Trophoblast cell (in vitro differentiated cells and primary cell): ENCODE results near the gene SPINT1.
A peak's percentile ranks its signal among the peaks of the same experiment; 100 is the strongest.

Experiments
- DNase-seq, 2 donors: peaks; one replicate each; pipeline ENCODE4 v3.0.0-alpha.2; 2016
- H2AFZ ChIP-seq: 2 replicates; pipeline ENCODE4 v1.6.1; 2013; ENCODE audit warnings: low read length, moderate library complexity, mild to moderate bottlenecking; ENCODE audit not compliant: insufficient read depth, poor library complexity
- H2AK5ac ChIP-seq: 2 replicates; pipeline ENCODE4 v1.6.1; 2013; ENCODE audit warnings: mild to moderate bottlenecking, low read length
- H2BK120ac ChIP-seq: 2 replicates; pipeline ENCODE4 v1.6.1; 2013; ENCODE audit warnings: low read length, mild to moderate bottlenecking, moderate library complexity; ENCODE audit not compliant: insufficient read depth, poor library complexity
- H2BK12ac ChIP-seq: 2 replicates; pipeline ENCODE4 v1.6.1; 2013; ENCODE audit warnings: mild to moderate bottlenecking, low read length, moderate library complexity
- H2BK5ac ChIP-seq: 2 replicates; pipeline ENCODE4 v1.6.1; 2013; ENCODE audit warnings: low read length, low read depth, moderate library complexity, mild to moderate bottlenecking; ENCODE audit not compliant: poor library complexity
- H3K14ac ChIP-seq: 2 replicates; pipeline ENCODE4 v1.6.1; 2013; ENCODE audit warnings: mild to moderate bottlenecking, low read length
- H3K18ac ChIP-seq: 2 replicates; pipeline ENCODE4 v1.6.1; 2013; ENCODE audit warnings: mild to moderate bottlenecking, low read length
- H3K23ac ChIP-seq: 2 replicates; pipeline ENCODE4 v1.6.1; 2013; ENCODE audit warnings: low read length
- H3K27ac ChIP-seq: 2 replicates; pipeline ENCODE4 v1.5.1; 2013; ENCODE audit warnings: low read depth, mild to moderate bottlenecking, inconsistent platforms, low read length, moderate library complexity
- H3K27me3 ChIP-seq: 2 replicates; pipeline ENCODE4 v1.6.1; 2013; ENCODE audit warnings: inconsistent platforms, mild to moderate bottlenecking, low read length, moderate library complexity; ENCODE audit not compliant: insufficient read depth
- H3K36me3 ChIP-seq, 2 experiments: 1 replicate in 1 of 2; 2 replicates in 1 of 2; pipeline ENCODE4 v1.6.1; 2013; ENCODE audit warnings: low read length in 2 of 2, mild to moderate bottlenecking in 2 of 2, moderate library complexity in 1 of 2; ENCODE audit not compliant: insufficient read depth in 2 of 2, control insufficient read depth in 1 of 2
- H3K4ac ChIP-seq: 2 replicates; pipeline ENCODE4 v1.6.1; 2013; ENCODE audit warnings: low read depth, mild to moderate bottlenecking, low read length, moderate library complexity
- H3K4me1 ChIP-seq, 2 experiments: 1 replicate in 1 of 2; 2 replicates in 1 of 2; pipeline ENCODE4 v1.6.1; 2013; ENCODE audit warnings: low read length in 2 of 2, mild to moderate bottlenecking in 2 of 2, moderate library complexity in 1 of 2; ENCODE audit not compliant: insufficient read depth in 2 of 2, control insufficient read depth in 1 of 2
- H3K4me2 ChIP-seq: 2 replicates; pipeline ENCODE4 v1.6.1; 2013; ENCODE audit warnings: inconsistent platforms, mild to moderate bottlenecking, low read length, moderate library complexity
- H3K4me3 ChIP-seq: 2 replicates; pipeline ENCODE4 v1.5.1; 2013; ENCODE audit warnings: mild to moderate bottlenecking, low read depth, low read length, inconsistent platforms
- H3K79me1 ChIP-seq: one replicate; pipeline ENCODE4 v1.6.1; 2013; ENCODE audit warnings: low read length
- H3K79me2 ChIP-seq: 2 replicates; pipeline ENCODE4 v1.6.1; 2013; ENCODE audit warnings: low read length, mild to moderate bottlenecking; ENCODE audit not compliant: control insufficient read depth, insufficient read depth, poor library complexity
- H3K9ac ChIP-seq: 2 replicates; pipeline ENCODE4 v1.6.1; 2013; ENCODE audit warnings: mild to moderate bottlenecking, low read length
- H3K9me3 ChIP-seq: 2 replicates; pipeline ENCODE4 v1.6.1; 2013; ENCODE audit warnings: low read depth, mild to moderate bottlenecking, control low read depth, inconsistent platforms, low read length; ENCODE audit not compliant: insufficient read depth
- H4K12ac ChIP-seq: 2 replicates; pipeline ENCODE4 v1.6.1; 2013; ENCODE audit warnings: low read depth, mild to moderate bottlenecking, low read length, moderate library complexity
- H4K8ac ChIP-seq: 2 replicates; pipeline ENCODE4 v1.6.1; 2013; ENCODE audit warnings: low read depth, mild to moderate bottlenecking, low read length, moderate library complexity
- H4K91ac ChIP-seq: one replicate; pipeline ENCODE4 v1.6.1; 2013; ENCODE audit warnings: low read depth, mild to moderate bottlenecking, low read length, moderate library complexity
- WGBS: extraction: QIAGEN DNeasy Blood & Tissue Kit; methylation state at CpG from one replicate; pipeline ENCODE4 v1.1.7; 2013; ENCODE audit warnings: missing lambda C conversion rate; ENCODE audit not compliant: insufficient read length, insufficient coverage; ENCODE audit errors: extremely low coverage; 5-methylcytosine and 5-hydroxymethylcytosine counted together

Gene SPINT1

DNA sequence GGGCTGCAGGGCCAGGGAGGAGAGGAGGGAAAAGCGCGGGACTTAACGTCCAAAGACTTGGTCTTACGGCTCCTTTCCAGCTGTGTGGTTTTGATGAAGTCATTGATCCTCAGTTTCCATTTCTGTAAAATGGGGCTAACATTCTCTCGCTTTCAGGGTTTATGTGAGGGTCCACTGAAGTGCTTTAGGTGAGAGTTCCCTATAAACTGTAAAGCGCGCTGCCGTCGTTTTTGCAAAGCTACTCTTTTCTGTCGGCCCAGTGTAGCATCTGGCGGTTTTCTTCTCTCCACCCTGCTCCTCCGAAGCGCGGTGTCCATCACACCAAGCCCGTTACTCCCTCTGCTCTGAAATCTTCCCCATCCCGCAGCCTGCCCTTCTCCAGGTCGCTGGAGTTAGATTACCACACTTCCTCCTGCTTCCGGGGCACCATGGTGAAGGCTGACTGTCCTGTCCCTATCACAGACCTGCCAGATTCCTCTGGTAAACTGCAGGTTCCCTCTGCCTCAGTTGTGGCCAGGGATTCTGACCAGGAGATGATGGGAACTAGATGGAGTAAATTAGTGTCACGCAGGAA, 35.9 kb upstream of the SPINT1 start:
- Histone ChIP-seq H3K79me1 (peaks cover 10% of the 10 kb centered on the region), H3K79me2 (peaks cover 7% of the 10 kb centered on the region), H3K18ac (peak overlapping the region; percentile 85), H3K9me3 (peaks cover 3% of the 10 kb centered on the region), H2BK12ac (no peak overlapping the region), H3K4me3 (peak overlapping the region; percentile 79), H3K14ac (peak overlapping the region; percentile 83), H2AK5ac (peak overlapping the region; percentile 51), H3K4me2 (peak overlapping the region; percentile 73), H2BK5ac (no peak overlapping the region), H4K8ac (peak overlapping the region; percentile 78), H2AFZ (peak overlapping the region; percentile 78), H3K4me1 (peaks cover 3 to 9% of the 10 kb centered on the region in 2 experiments), H4K91ac (peak overlapping the region; percentile 53), H2BK120ac (no peak overlapping the region), H3K9ac (peak overlapping the region; percentile 57), H3K36me3 (peaks cover 9 to 11% of the 10 kb centered on the region in 2 experiments), H4K12ac (peak overlapping the region; percentile 78), H3K23ac (no peak overlapping the region), H3K27me3 (no peaks in the 10 kb centered on the region), H3K27ac (no peak overlapping the region), H3K4ac (peak overlapping the region; percentile 55)
- no CpG with 5 or more reads among the region's 19 CpGs for WGBS
- no peak for DNase-seq

DNA sequence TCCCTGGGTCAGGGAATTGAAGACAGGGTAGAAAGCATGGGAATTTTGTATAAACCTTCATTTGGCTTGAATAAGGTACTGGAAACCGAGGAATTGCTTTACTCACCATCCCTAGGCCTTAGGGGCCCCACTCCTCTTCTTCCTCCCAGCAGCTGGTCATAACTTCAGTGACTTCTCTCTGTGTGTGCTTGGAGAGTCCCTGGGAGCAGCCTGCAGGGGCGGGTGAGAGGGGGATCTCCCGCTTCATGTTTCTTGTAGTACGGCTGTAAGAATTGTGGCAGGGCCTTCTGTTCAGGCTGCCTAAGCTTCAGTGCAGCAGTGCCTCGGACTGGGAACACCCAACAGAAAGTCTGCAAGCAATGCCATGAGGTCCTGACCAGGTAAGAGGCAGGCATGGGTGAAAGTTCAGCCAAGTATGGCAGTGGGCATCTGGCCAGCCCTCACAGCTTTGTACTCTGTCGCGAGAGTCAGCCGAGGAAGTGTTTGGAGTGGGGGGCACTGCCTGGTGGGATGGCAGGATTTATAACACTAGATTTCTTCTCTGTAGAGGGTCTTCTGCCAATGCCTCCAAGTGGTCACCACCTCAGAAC, 34.9 kb upstream of the SPINT1 start:
- no peak overlapping the region for H2BK120ac ChIP-seq
- H3K4ac ChIP-seq, result no peak overlapping the region
- no peak overlapping the region for H2AFZ ChIP-seq
- H3K9me3 ChIP-seq, result peaks cover 3% of the 10 kb centered on the region
- H2BK5ac ChIP-seq, result no peak overlapping the region
- peaks cover 7% of the 10 kb centered on the region for H3K79me2 ChIP-seq
- no peak overlapping the region for H4K91ac ChIP-seq
- H3K18ac ChIP-seq, result no peak overlapping the region
- no peak overlapping the region for H3K4me2 ChIP-seq
- peaks cover 16 to 19% of the 10 kb centered on the region in 2 experiments for H3K36me3 ChIP-seq
- H3K79me1 ChIP-seq, result peaks cover 10% of the 10 kb centered on the region
- H3K27me3 ChIP-seq, result no peaks in the 10 kb centered on the region
- H3K4me3 ChIP-seq, result no peak overlapping the region
- H3K14ac ChIP-seq, result no peak overlapping the region
- H3K4me1 ChIP-seq, result peaks cover 3 to 9% of the 10 kb centered on the region in 2 experiments
- H4K8ac ChIP-seq, result no peak overlapping the region
- no peak overlapping the region for H3K23ac ChIP-seq
- DNase-seq, result no peak
- no CpG with 5 or more reads among the region's 8 CpGs for WGBS
- no peak overlapping the region for H3K27ac ChIP-seq
- no peak overlapping the region for H3K9ac ChIP-seq
- no peak overlapping the region for H2AK5ac ChIP-seq
- no peak overlapping the region for H4K12ac ChIP-seq
- H2BK12ac ChIP-seq, result no peak overlapping the region

- Histone ChIP-seq H2BK120ac (no peak overlapping the region), H3K4me1 (peaks cover 8 to 9% of the 10 kb centered on the region in 2 experiments), H3K14ac (no peak overlapping the region), H3K9me3 (no peaks in the 10 kb centered on the region), H2AFZ (no peak overlapping the region), H3K23ac (no peak overlapping the region), H4K12ac (no peak overlapping the region), H3K27ac (no peak overlapping the region), H3K36me3 (peaks cover 19 to 23% of the 10 kb centered on the region in 2 experiments), H2BK5ac (no peak overlapping the region), H3K79me1 (peaks cover under 1% of the 10 kb centered on the region), H3K4me3 (no peak overlapping the region), H2BK12ac (no peak overlapping the region), H3K4me2 (no peak overlapping the region), H2AK5ac (no peak overlapping the region), H4K91ac (no peak overlapping the region), H3K79me2 (no peaks in the 10 kb centered on the region), H3K27me3 (no peaks in the 10 kb centered on the region), H3K4ac (no peak overlapping the region), H3K9ac (no peak overlapping the region), H3K18ac (no peak overlapping the region), H4K8ac (no peak overlapping the region)
- no peak for DNase-seq
- no CpG with 5 or more reads among the region's 12 CpGs for WGBS
Observed at GRCh38 chr15:40812721-40813425, 31.0 kb upstream of the SPINT1 start.

GRCh38 chr15:40815042-40815698, 28.7 kb upstream of the SPINT1 start:
- H3K18ac ChIP-seq, result no peak overlapping the region
- H3K4me1 ChIP-seq, result peaks cover 5 to 8% of the 10 kb centered on the region in 2 experiments
- no peaks in the 10 kb centered on the region for H3K9me3 ChIP-seq
- H3K79me2 ChIP-seq, result no peaks in the 10 kb centered on the region
- H3K23ac ChIP-seq, result no peak overlapping the region
- H4K91ac ChIP-seq, result no peak overlapping the region
- DNase-seq, result peak in 1 of 2 donors; percentile 46
- H3K4me3 ChIP-seq, result no peak overlapping the region
- H2BK5ac ChIP-seq, result no peak overlapping the region
- no peak overlapping the region for H3K27ac ChIP-seq
- H4K8ac ChIP-seq, result no peak overlapping the region
- H3K14ac ChIP-seq, result no peak overlapping the region
- H4K12ac ChIP-seq, result no peak overlapping the region
- peaks cover 15 to 21% of the 10 kb centered on the region in 2 experiments for H3K36me3 ChIP-seq
- no peaks in the 10 kb centered on the region for H3K27me3 ChIP-seq
- H2AFZ ChIP-seq, result no peak overlapping the region
- no peak overlapping the region for H2BK12ac ChIP-seq
- no peak overlapping the region for H3K4me2 ChIP-seq
- no CpG with 5 or more reads among the region's 4 CpGs for WGBS
- no peak overlapping the region for H3K4ac ChIP-seq
- no peaks in the 10 kb centered on the region for H3K79me1 ChIP-seq
- no peak overlapping the region for H2AK5ac ChIP-seq
- H3K9ac ChIP-seq, result no peak overlapping the region
- no peak overlapping the region for H2BK120ac ChIP-seq
